ENCODE results near the gene GPR171.
A peak's percentile ranks its signal among the peaks of the same experiment; 100 is the strongest.
"Not testable (repeated sequence)": the region's sequence is repeated elsewhere in the genome, so short reads cannot be mapped to it uniquely, and the experiment has no call there.

Gene GPR171

DNA sequence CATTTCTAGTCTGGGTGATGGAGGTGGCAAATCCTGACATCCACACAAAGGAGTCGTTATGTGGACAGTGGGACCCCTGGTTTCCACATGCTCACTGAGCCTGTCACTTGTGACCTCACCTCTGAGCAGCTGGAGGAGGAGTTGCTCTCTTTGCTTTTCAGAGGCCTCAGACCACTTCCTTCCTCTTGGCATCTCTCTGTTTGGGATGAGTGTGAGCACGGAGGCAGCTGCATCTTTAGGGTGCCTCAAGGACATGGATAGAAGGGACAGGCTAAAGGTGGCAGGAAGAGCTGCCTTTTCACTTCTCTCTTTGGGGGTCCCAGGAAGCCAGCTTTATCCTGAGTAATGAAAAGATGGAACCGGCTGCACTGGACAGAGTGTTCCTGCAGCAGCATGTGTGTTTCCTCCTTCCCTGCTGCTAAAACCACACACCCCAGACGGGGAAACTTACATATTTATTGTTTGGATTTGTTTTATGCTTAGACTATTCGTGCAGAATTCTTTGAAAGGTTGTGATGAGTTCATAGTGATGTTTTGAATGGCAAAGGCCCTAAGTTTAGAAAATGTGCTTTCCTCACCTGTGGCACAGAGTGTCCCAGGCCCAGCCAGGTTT, 31.8 kb downstream of the GPR171 start:
- no peak for DNase-seq

DNA sequence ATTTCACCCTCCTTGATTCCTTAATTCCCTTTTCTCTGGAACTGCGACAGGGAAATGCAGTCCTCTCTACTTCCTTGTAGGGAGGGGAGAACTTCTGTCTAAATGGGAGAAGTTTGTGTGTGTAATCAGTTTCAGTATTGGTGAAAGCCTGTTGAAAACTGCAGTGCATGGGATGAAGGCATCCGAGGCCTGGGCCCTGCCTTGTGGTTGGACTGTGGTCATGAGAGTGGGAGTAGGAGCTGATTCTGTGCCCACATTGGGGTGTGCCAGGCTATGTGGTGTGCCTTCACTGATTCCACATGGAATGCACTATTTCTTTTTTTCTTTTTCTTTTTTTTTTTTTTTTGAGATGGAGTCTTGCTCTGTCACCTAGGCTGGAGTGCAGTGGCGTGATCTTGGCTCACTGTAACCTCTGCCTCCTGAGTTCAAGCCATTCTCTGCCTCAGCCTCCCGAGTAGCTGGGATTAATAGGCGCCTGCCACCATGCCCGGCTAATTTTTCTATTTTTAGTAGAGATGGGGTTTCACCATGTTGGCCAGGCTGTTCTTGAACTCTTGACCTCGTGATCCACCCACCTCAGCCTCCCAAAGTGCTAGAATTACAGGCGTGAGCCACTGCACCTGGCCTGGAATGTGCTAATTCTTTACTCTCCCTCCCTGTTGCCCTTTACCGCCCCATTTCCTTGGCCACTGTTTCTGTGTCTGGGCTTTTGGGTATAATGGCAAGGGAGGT, 32.9 kb downstream of the GPR171 start:
- DNase-seq = not testable (repeated sequence)

DNA sequence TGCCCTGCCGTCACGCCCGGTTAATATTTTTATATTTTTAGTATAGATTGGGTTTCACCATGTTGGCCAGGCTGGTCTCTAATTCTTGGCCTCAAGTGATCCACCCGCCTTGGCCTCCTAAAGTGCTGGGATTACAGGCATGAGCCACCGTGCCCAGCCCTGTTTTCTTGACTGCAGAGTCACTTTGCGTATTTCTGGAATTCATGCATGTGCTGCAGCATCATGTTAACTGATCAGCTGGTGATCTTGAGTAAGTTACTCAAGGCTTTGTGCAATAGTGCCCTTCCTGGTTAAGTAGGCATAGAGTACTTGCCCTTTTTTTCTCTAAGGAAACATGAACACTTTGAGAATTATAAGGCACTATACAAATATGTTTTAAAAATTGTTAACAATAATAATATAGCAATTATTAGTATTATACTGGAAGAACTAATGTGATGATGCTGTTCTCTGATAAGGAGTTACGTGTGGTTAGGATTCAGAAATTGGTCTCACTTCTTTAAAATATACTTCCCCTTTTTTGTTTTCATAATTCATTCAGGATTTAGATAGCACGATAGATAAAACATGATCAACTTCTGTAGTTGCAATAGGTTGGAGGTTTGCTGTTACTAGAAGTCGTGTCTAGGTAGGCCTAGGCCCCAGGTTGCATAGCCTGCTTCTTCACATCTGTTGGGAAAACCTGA, 33.6 kb downstream of the GPR171 start:
- no peak for DNase-seq

DNA sequence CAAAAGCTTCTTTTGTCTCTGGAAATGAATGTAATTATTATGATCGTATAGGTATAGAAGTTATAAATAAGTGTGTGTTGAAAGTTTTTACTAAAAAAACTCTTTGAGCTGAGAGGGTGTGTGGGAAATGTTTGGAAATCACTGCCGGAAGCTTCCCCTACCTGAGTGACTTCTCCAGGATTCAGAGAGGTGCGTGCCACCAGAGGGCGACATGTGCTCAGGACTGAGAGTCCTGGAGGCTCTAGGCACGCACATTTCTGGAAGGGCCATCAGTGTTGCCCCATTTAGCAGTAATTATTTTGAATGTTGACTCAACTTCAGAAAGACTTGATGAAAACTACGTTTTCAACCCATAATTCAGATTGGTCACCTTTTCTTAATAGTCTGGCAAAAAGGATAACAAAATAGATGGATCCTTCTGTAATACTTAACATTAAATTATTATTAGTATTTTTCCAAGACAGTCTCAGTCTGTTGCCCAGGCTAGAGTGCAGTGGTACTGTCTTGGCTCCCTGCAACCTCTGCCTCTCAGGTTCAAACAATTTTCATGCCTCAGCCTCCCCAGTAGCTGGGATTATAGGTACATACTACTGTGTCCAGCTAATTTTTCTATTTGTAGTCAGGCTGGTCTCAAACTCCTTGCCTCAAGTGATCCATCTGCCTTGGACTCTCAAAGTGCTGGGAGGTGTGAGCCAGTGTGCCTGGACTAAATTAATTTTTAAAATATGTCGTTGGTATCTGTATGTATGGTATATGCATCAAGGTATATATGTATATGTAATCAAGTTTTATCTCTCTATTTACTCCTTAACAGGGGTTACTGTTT, 34.5 kb downstream of the GPR171 start:
- DNase-seq = peak; percentile 71

DNA sequence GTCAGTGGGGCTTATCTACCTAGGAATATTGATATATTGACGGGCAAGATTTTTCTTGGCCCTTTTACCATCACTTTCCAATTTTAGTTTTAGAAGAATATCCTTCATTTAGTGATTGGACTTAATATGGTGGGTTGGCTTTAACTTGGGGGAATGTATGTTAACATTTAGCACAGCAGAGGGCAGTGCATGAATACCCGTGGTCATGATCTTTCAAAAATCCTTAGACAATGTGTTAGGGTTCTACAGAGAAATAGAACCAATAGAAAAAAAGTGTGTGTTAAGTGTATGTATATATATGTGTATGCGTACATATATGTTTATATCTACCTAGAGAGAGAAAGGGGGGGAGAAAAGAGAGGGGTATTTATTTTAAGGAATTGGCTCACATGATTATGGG, 36.9 kb downstream of the GPR171 start:
- no peak for DNase-seq

DNA sequence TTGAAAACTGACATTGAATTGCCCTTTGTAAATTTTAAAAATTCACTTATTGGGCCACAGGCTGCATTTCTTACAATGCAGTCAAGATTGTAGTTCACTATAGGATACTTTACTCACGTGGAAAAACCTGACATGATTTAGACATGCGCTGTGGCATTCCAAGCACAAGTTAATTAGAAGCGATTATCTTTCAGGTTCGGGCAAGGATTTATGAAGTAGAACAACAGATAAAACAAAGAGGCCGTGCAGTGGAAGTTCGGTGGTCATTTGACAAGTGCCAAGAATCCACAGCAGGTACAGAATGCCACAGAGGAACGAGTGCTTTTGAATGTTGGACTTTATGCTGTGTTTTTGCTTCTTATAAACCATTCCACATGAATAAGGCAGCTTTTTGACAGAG, 37.8 kb downstream of the GPR171 start:
- no peak for DNase-seq

DNA sequence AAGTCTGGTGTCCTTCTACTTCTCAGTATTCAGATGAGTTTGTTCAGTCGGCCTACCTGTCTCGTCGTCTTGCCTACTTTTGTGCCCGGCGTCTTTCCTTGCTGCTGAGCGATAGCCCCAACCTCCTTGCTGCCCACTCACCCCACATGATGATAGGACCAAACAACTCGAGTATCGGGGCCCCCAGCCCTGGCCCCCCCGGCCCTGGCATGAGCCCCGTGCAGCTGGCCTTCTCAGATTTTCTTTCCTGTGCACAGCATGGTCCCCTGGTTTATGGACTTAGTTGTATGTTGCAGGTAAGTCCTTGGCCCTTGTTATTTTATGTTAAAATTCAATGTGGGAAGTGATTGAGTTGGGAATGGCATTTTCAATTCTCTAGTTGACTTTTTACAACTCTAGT, 43.2 kb downstream of the GPR171 start:
- DNase-seq = no peak

DNA sequence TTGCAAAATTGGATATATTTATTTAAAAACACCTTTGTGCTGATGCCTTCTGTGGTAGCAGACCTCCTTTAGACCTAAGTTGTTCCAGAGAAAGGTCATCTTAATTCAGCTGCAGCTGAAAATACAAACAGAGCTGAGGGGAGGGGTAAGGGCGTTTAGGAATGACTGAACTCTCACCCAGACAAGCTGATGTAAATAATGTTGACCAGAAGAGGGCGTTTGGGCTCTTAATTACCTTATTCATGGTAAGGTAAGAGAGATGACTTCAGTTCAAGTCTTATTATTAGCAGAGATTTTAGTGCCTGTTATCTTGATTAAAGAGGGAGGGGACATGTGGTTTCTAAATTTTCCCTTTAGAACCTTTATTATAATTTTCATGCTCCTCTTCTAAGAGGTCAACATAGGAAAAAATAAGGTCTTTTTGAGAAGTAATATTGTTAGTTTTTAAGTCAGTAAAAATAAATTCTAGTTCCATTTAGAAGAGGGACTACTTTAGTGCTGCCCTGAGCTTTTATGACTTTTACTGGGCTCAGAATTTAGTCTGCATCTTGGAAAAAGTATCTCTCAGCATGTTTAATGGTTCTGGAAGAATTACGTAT, 46.3 kb downstream of the GPR171 start:
- peak; percentile 85 for DNase-seq

DNA sequence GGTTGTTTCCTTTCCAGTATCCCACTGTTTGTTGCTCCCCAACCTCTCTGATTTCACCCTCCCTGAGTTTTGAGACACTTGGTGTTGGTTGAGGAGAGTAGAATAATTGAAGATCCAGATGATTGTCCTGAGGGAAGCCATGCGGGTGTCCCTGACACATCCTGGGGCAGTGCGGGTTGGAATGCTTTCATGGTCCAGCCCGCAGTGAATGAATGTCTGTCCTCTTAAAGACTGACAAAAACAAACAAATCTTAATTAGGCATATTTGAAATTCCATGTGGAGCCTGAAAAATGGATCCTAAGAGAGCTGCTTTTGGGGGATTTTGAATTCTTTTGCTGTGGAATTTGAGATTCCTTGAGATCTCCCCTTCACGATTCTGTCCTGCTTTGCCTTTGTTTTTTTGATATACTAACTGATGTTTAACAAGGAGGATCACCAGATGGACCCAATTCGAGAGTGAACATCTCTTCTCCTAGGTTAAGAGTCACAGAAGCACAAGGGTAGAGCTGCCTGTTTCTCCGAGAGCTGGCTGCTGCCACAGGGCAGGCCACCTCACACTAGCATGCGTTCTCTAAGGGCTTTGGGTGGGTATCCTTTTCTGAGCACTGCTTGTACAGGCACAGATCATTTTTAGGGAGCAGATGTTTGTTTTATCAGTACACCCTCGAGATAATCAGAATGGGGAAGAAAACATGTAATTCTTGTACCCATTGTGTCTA, 47.4 kb downstream of the GPR171 start:
- DNase-seq = no peak

DNA sequence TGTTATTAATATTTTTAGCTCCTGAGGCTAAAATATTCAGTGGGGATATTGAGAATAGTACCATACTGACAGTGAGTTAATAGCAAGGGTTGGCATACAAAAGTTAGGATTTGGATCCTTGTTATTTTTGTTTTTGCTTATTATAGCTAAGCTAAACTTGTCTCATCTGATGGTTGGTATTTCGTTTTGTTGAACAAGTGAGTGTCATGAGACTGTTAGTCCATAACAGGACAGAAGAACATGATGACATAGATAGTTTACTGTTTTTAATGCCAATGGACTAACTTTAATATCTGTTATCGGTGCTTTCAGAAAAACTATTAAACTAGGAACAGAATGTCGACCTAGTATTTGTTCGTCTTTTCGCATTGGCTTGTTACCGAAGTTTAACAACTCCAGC, 48.5 kb downstream of the GPR171 start:
- DNase-seq = no peak

DNA sequence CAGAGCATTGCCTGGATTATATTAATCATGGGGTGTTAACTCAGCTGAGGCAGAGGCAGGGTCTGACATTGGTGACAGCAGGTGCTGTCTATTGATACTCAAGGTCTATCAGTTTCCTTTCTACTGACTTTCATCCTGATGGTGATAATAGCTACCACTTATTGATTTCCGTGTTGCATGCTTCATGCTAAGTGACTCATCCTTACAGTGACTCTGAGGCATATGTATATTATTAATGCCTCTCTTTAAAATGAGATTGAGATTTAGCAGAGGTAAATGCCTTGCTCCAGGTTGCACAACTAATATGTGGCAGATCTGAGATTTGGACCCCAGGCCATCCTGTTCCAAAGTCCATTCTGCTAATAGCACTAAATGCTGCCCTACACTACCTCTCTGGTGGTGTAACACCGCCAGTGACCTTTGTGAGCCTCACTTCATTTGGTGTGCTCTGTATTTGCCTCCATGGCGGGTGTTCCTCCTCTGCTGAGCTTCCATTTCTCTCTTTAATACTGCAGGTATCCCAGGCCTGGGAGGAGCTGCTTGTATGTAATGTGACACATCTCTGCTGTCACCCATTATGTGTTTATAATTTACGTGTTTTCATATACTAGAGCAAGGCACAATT, 50.4 kb downstream of the GPR171 start:
- DNase-seq = no peak
